Left lobe of liver (tissue), 2 donors: Measurements from ENCODE around the gene TCEANC. TPM values are rescaled to one million over a fixed set of nuclear protein-coding genes. Genes with fewer than 3 reads are reported as not detected.

Experiments used
- ATAC-seq: fragments of 200-7000 bp; cut with Tn5 transposase; one replicate; pipeline ENCODE4 v1.9.1; 2020; ENCODE audit warnings: mild to moderate bottlenecking, moderate library complexity
- DNase-seq: peaks from one replicate; pipeline ENCODE4 v3.0.0-alpha.2; 2020; ENCODE audit warnings: low spot score
- total RNA-seq: library from RNA; stranded (reverse); gene quantifications from one replicate; pipeline ENCODE4 v1.2.1, GENCODE V29; 2021
- donor health status: DM: no; HTN: no; CAD: no; lungs with moderate emphysema.
- donor health status: DM: no; HTN: yes; CAD: no.

The TCEANC gene
- total RNA-seq, 1 donor from 2014 or later = 6.8 TPM

GRCh38 chrX:13690836-13691235, 37.9 kb downstream of the TCEANC start:
- no peak for ATAC-seq
- DNase-seq = no peak

GRCh38 chrX:13691841-13692371, 39.0 kb downstream of the TCEANC start:
- no peak for DNase-seq
- ATAC-seq = no peak

GRCh38 chrX:13692771-13693231, 39.9 kb downstream of the TCEANC start:
- ATAC-seq = no peak

GRCh38 chrX:13693341-13693961, 40.5 kb downstream of the TCEANC start:
- DNase-seq (no peak), ATAC-seq (no peak)

More at GRCh38 chrX:13692771-13693231, 39.9 kb downstream of the TCEANC start:
- no peak for DNase-seq

- no peak for ATAC-seq
- DNase-seq = no peak
Observed at GRCh38 chrX:13694359-13694758, 41.4 kb downstream of the TCEANC start.

DNA sequence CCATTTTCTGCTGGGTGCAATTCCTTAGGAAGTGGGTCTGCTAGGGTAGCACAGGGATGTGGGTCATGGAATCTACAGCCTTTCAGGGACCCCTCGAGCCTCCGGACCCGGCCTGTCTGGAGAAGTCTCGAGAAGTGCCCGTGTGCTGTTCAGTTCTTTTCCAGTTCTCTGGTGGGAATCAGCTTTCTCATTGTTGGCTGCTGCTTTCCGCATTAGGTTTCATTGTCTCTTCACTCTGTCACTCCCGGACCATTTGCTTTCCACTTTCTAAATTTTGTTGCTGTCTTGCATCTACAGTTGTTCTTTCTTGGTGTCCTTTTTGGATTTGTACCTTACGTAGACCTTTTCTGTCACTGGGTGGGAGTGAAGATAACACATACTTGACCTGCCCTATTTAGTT, 42.0 kb downstream of the TCEANC start:
- no peak for DNase-seq

GRCh38 chrX:13695601-13696115, 42.7 kb downstream of the TCEANC start:
- ATAC-seq (no peak), DNase-seq (no peak)

More for the DNA sequence above, 42.0 kb downstream of the TCEANC start:
- ATAC-seq = no peak

DNA sequence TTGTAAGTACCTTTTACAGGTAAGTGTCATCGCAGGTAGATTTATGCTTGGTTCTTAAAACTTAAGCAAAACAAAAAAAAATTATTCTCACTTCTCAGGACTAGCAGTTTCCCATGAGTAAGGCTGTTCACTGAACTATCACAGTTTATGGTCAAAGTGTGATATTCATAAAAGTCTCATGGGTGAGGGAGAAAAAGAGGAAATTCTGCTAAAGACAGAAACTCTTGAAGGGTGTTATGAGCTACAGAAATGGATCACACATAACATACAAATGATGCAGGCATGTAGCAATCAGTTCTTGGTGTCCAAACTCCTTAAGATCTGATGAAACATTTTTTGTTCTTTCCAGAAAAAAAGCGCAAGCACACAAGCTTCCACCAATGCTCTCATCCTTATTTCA, 44.5 kb downstream of the TCEANC start:
- ATAC-seq (no peak), DNase-seq (no peak)

DNA sequence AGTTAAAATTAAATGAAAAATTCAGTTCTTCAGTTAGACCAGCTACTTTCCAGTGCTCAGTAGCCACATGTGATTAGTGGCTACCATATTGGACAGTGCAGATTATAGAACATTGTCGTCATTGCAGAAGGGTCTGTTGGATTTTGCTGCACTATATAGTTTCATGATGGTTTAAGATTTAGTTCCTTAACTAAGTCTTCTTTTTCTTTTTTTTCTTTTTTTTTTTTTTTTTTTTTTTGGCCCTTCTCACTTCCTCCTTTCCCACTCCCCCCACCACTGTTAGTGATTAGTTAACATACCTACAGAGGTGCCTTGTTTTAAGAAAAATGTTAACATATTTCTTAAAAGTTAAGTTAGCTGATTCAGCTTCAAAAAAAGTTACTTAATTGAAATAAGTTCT, 45.0 kb downstream of the TCEANC start:
- DNase-seq = no peak
- no peak for ATAC-seq

DNA sequence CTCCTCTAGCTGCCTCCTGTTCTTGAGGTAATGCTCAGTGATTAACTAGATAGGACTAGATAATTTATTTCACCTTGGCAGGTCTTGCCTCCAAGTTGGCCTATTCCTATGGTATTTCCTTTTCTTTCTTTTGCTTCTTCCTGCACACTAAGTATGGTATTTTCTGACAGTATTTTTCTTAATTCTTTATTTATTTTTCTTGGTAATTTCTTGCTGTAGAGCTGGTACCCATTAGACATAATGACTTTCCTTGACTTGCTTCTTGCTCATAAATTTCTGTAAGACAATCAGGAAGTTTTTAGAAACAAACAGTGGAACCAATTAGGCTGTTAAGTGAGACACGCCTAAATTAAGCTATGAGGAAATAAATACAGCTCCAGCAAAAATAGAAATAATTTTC, 45.5 kb downstream of the TCEANC start:
- DNase-seq (no peak), ATAC-seq (no peak)

DNA sequence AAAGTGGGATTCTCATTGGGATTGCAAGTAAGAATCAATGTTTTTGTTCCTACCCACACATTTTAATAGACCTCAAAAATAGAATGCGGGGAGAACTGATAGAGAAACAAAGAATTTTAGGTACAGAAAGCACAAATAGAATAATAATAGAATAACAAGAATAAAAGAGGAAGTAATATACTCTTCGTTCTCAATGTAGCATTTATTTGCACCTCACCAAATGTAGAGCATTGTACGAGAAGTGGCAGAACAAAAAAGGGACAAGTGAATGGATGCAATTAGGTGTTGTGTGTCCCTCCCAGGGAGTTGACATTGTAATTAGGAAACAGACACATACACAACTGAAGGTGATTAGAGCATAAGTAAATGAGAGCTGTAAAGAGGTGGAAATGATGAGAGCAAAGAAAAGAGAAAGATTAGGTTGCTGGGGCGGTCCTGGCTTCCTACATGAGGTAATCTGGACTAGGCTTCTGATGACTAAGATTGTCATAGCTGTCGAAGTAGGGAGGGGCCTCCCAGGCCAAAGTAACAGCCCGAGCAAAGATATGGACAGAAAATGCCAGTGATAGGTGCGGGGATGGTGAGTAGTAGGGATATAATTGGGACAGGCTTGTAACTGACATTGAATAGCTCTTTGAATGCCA, 46.4 kb downstream of the TCEANC start:
- ATAC-seq (no peak), DNase-seq (no peak)

DNA sequence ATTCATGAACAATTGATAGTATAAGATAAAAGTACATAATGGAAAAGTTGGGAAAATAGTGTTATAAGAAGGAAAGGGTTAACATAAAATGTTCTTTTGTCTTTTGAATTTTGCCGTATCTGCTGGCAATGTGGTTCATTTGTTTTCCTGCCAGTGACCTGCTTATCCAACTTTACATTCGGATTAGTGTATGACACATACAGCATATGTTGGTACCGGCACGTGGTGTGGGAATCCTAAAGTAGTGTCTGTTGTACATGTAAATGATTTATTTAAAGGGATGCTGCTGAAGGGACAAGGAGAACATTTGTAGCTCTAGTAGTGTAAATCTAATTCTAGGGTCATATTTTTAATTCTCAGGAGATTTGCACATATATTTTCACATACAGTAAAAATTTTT, 47.4 kb downstream of the TCEANC start:
- no peak for ATAC-seq
- no peak for DNase-seq

DNA sequence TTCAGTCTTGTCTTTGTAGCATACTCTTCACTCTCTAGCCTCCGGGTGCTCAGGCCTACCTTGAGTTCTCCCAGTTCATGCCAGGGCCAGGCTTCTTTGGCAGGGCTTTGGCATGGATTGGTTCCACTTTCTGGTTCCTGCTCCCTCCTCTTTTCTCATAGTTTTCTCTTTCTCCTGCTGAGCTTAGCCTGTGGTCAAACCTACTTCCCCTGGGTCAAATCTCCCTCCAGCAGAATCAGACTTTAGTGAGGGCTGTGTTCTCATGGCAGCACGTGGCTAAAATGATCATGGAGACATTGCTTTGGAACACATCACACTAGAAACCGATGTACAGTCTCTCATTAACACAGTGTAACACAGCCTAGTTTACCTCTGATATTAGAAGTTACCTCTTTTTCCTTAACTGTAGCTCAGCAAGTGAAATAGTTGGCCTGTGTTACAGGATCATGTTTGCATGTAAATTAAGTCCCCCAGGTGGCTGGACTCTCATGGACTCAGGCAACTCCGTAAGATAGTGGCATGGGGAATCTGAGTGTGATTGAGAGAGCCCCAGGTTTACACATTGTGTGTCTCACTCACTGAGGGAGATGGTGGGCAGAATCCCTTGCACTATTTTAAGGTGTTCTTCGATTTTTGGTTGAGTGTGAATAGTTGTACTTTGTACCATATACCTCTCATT, 49.3 kb downstream of the TCEANC start:
- DNase-seq = no peak

GRCh38 chrX:13703135-13703534, 50.2 kb downstream of the TCEANC start:
- DNase-seq = no peak
- ATAC-seq = no peak

More for the DNA sequence above, 49.3 kb downstream of the TCEANC start:
- ATAC-seq = no peak

- ATAC-seq = no peak
- DNase-seq = no peak
Observed at GRCh38 chrX:13703589-13703988, 50.6 kb downstream of the TCEANC start.

DNA sequence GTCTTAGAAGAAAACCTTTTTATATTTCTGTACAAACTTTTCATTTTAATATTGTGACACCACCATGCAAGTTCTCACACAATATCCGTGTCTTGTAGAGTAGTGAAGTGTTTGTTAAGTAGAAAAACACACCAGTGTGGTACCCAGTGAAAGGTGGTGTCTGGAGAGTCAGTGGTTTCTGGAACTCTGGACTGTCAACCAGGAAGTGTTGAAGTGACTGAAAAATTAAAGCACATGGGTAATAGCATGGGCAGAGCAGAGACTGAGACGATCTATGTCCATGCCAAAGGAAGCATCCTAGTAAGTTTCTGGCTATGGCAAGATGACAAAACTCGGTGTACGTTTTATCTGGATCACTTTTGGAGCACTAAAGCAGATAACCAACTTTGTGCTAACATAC, 58.2 kb downstream of the TCEANC start:
- DNase-seq = no peak
- ATAC-seq = no peak

Other genes starting within 250 kb of the TCEANC start
- not detected for gene EGFL6, start 83.5 kb upstream of the TCEANC start, total RNA-seq
- gene RAB9A, start 36.0 kb downstream of the TCEANC start, total RNA-seq = 8.5 TPM
- 5.8 TPM for gene TRAPPC2, start 81.5 kb downstream of the TCEANC start, total RNA-seq
- 10.1 TPM for gene OFD1, start 81.6 kb downstream of the TCEANC start, total RNA-seq
- gene GPM6B, start 164.0 kb downstream of the TCEANC start, total RNA-seq = 0.48 TPM